AG09319 (cell line): ENCODE measurements around the gene TAS2R19.

Experiments used
- DNase-seq: peaks from one replicate; pipeline ENCODE4 v3.0.0-alpha.2; 2010; ENCODE audit warnings: low read depth; ENCODE audit errors: extremely low read depth
- CTCF ChIP-seq: IDR thresholded peaks from 2 replicates; pipeline ENCODE4 v1.5.1; 2011; ENCODE audit warnings: low read depth, mild to moderate bottlenecking, inconsistent platforms, low read length, moderate library complexity

The TAS2R19 gene

GRCh38 chr12:10986812-10987211 lies 35.6 kb downstream of the TAS2R19 start, which contains the start of gene TAS2R50:
Gene TAS2R50 (minus strand): TSS chr12:10986912. CDS start chr12:10986860, 52 bp downstream.
- no peak for DNase-seq
- no peak for TF ChIP-seq CTCF

GRCh38 chr12:10982244-10982643 lies 40.2 kb downstream of the TAS2R19 start:
- TF ChIP-seq CTCF: no peak
- no peak for DNase-seq

GRCh38 chr12:10974965-10975364 lies 47.5 kb downstream of the TAS2R19 start:
- no peak for TF ChIP-seq CTCF
- DNase-seq: no peak
